ENCODE results near the gene SRC. TPM values are rescaled to one million over a fixed set of nuclear protein-coding genes. Genes with fewer than 3 reads are reported as not detected.
"Not testable (repeated sequence)": the region's sequence is repeated elsewhere in the genome, so short reads cannot be mapped to it uniquely, and the experiment has no call there.

SRC gene
- total RNA-seq, 1 donor from 2014 or later = 6.7 TPM

DNA sequence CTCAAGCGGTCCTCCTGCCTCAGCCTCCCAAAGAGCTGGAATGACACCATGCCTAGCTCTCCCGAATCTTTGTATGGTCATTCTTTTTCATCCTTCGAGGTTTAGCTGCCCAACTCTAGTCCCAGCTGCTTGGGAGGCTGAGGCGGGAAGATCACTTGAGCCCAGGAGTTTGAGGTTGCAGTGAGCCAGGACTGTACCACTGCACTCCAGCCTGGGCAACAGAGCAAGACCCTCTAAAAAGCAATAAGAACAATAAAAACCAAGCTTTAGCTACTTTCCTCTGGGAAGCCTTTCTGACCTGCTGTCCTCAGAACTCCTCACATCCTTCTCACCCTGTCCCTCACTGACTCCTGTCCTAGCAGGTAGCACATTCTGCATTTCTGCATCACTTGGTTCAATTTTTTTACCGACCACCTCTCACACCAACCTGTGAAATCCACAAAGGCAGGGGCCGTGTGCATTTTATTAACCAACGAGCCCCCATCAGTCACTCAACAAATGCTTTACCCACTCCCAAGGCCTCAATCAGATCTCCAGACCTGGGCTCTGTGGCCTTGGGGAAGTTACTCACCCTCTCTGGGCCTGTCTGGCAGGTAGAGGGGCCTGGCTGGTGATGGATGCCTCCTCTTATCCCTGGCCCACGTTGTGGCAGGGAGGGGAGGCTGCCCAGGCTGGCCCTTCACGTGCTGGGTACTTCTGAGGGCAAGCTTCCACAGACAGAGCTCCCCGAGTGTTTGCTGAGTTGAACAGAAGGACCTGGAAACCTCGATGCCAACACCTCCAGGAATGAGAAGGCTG is 14.7 kb upstream of the SRC start:
- ATAC-seq (ENCODE audit: poor library complexity) (no peak), DNase-seq (no peak)
- intact Hi-C loops (cut with DNase I) = no loop called here

DNA sequence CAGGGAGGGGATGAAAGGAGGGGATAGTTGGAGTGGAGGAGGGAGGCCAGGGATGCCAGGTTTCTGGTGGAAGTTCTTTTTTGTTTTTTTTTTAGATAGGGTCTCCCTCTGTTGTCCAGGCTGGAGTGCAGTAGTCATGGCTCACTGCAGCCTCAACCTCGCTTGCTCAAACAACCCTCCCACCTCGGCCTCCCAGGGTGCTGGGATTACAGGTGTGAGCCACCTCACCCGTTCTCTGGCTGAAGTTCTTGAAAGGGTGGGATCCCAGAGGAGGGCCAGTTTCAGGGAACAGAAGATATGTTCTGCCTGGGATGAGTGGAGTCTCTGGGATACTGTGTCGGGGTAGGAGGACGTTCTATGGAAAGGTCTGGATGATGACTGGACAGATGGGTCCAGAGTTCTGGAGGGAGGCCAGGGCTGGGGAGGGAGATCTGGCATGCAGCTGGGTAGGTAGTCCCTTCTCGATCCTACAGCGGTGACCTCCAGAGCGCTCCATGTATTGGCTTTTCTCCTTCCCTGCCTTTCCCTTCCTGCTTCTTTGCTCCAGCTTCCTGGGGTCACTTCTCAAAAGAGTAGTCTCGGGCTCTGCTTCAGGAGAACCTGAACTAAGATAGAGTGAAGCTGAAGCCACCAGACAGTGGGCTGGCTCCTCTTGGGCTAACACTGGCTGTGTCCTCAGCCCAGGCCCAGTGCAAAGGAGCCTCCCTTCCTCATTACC is 12.7 kb upstream of the SRC start:
- intact Hi-C loops (cut with DNase I) = no loop called here
- ATAC-seq (ENCODE audit: poor library complexity) (no peak), DNase-seq (no peak)

DNA sequence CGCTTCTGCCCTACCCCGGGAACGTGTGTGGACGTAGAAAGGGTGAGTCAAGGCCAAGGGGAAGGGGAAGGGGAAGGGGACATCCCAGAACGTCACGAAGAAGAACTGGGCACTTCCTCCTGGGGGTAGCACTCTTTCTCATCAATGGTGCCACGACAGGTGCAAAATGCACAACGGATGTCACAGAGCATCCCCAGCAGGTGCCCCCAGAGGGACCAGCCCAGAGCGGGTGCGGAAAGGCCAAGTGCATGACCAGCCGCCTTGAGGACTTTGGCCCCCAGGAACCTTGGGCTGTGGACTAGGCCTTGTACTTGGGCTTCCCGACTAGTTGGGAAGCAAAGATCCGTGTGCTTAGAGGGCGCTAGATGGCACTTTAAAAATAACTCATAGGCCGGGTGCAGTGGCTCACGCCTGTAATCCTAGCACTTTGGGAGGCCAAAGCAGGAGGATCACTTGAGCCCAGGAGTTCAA is 12.1 kb upstream of the SRC start:
- DNase-seq (no peak), ATAC-seq (ENCODE audit: poor library complexity) (no peak)
- intact Hi-C loops (cut with DNase I) = no loop called here

DNA sequence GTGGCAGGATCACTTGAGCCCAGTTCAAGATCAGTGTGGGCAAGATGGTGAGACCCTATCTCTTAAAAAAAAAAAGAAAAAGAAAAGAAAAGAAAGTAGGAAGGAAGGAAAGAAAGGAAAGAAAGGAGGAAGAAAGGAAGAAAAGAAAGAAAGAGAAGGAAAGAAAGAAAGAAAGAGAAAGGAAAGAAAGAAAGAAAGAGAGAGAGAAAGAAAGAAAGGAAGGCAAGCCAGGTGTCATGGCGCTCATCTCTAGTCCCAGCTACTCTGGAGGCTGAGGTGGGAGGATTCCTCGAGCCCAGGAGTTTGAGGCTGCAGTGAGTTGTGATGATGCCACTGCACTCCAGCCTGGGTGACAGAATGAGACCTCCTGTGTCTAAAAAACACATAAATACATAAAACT is 11.5 kb upstream of the SRC start:
- DNase-seq = no peak
- no peak for ATAC-seq (ENCODE audit: poor library complexity)
- intact Hi-C loops (cut with DNase I) = no loop called here

DNA sequence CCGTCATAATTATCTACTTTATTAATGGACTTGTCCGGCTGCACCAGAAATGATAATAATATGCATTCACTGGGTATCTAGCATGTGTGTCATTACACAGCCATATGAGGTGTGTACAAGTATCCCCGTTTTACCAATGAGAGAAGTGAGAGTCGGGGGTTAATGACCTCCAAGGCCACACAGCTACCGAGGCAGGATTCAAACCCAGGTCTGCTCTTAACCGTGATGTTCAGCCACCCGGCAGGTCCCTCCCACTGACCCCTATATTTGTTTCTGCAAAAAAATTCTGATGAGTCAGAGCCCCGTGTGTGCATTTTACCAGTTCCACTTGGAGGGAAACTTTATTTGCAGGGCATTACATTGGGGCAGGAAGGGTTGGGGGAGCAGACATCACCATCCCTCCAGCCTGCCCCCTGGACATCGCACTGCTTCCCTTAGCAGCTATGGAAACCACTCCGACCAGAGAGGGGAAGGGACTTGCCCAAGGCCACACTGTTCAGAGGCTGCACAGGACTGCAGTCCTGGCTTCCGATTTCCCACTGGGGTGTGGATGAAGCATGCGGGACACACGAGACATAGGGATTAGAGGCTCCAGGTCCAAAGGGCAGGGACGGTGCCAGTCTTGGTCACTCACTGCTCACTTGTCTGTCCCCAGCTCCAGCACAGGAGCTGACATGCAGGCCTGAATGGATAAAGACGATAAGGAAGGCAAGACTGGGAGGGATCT is 10.1 kb upstream of the SRC start:
- intact Hi-C loops (cut with DNase I) = no loop called here
- DNase-seq (no peak), ATAC-seq (ENCODE audit: poor library complexity) (no peak)

DNA sequence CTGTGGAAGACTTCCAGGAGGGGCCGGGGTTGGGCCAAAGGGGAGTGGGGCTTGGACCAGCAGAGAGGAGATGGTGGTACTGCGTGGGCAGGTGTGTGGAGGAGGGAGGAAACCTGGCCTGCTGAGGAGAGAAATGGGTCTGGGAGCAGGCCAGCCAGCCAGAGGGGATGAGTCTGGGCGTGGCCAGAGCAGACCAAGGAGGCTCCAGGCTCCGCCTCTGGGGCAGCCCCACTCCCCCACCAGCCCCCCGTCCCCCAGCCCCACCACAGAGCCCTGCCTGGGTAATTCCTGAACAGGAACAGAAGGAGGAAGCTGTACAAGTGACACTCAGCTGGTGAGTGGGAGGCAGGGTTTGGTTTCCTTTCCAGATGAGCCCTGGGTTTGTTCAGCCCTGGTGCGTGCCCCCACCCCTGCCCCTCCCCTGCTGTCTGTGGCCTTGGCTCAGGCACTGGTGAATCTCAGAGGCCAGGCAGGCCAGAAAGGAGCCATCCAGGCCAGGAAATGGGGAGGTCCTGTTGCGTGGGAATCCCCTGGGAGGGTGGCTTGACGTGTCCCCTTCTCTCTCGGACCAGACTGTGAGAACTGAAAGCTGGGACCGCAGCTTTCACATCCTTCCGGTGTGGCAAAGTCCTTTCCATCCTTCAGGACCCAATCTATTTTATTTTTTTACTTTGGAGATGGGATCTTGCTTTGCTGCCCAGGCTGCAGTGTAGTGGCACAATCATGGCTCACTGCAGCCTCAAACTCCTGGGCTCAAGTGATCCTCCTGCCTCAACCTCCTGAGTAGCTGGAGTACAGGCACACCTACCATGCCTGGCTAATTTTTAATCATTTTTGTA is 9.4 kb upstream of the SRC start:
- intact Hi-C loops (cut with DNase I) = no loop called here
- ATAC-seq (ENCODE audit: poor library complexity) (peak; percentile 70), DNase-seq (peak; percentile 72)

DNA sequence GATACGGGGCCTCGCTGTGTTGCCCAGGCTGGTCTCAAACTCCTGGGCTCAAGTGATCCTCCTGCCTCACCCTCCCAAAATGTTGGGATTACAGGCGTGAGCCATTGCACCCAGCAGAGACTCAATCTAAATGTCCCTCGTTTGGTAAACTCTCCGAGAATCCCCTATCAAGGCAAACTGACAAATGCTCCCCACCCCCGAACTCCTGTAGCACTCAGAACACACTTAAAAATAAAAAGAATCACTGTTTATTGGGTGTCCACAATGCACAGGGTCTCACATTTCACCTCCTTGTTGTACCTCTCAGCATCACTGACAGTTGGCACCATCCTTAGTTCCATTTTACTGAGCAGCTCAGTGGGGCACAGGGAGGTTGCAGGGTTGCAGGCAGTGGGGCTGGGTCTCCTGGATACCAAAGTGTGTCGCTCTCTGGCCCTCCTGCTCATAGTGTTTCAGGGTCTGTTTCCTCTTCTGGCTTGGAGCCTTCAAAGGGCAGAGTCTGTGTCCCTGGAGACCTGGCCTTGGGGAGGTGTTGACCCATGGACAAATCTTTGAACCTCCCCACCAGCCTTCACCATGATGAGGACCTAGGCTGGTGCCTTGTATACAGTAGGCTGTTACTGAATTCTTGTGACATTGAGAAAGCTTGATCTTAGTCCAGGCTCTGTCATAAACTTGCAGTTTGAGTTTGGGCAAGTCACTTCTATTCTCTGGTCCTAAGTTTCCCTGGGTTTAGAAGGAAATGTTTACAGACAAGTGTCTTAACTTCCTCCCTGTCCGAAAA is 8.5 kb upstream of the SRC start:
- intact Hi-C loops (cut with DNase I) = no loop called here
- ATAC-seq (ENCODE audit: poor library complexity) (no peak), DNase-seq (no peak)

DNA sequence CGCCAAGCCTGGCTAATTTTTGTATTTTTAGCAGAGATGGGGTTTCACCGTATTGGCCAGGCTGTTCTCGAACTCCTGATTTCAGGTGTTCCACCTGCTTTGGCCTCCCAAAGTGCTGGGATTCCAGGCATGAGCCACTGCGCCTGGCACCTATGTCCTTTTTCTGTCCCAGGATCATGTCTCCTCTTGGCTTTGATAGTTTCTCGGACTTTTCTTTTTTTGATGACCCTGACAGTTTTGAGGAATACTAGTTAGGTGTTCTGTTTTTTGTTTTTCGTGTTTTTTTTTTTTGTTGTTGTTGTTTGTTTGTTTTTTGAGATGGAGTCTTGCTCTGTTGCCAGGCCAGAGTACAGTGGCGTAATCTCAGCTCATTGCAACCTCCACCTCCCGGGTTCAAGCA is 7.6 kb upstream of the SRC start:
- intact Hi-C loops (cut with DNase I); DNase-seq; ATAC-seq (ENCODE audit: poor library complexity): not testable (repeated sequence)

DNA sequence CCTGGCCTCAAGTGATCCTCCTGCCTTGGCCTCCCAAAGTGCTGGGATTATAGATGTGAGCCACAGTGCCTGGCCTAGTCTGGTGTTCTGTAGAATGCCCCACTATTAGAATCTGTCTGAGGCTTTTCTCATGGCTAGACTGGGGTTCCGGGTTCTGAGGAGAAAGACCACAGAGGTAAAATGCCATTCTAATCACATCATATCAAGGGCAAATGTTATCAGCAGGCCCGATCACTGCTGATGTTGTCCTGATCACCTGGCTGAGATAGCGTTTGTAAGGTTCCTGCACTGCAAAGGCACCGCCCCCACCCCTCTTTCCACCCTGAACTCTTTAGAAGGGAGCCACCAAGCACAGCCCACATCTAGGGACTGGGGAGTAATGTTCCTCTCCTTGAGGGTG is 6.7 kb upstream of the SRC start:
- intact Hi-C loops (cut with DNase I) = no loop called here
- ATAC-seq (ENCODE audit: poor library complexity) (no peak), DNase-seq (no peak)

DNA sequence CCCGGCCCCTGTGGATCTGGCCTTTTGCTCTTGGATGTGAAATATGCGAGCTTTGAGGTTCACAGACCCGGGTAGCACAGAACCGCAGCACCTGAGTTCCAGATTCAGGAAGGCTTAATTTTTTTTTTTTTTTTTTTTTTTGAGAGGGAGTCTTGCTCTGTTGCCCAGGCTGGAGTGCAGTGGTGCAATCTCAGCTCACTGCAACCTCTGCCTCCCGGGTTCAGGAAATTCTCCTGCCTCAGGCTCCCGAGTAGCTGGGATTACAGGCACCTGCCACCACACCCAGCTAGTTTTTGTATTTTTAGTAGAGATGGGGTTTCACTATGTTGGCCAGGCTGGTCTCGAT is 6.2 kb upstream of the SRC start:
- intact Hi-C loops (cut with DNase I); DNase-seq; ATAC-seq (ENCODE audit: poor library complexity): not testable (repeated sequence)

DNA sequence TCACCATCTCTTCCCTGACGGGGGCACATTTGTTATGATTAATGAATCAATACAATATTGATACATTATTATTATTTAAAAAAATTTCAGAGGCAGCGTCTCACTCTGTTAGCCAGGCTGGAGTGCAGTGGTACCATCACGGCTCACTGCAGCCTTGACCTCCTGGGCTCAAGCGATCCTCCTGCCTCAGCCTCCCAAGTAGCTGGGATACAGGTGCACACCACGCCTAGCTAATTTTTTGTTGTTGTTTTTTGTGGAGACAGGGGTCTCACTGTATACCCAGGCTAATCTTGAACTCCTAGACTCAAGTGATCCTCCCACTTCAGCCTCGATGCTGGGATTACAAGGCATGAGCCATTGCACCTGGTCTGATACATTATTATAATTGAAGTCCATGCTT is 4.9 kb upstream of the SRC start:
- no peak for ATAC-seq (ENCODE audit: poor library complexity)
- DNase-seq = no peak

DNA sequence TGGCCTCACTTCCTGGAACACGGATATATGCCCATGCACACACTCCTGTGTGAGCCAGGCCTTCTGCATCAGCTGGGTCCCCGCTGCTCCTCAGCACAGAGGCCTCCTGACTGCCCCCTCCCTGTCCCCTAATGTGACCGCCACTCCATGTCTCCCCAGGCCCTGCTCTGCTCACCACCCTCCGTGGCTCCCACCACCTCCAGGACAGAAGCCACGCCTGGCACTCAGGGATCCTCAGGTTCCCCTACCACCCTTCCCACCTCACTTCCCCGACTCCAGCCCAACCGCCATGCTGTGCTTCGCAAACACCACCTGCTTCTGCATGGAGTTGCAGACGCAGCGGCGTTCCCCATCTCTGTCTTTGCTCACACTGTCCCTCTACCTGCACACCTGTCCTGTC is 4.3 kb upstream of the SRC start:
- ATAC-seq (ENCODE audit: poor library complexity) (no peak), DNase-seq (no peak)
- intact Hi-C loops (cut with DNase I) = no loop called here

More for the DNA sequence above, 4.9 kb upstream of the SRC start:
- intact Hi-C loops (cut with DNase I) = no loop called here

DNA sequence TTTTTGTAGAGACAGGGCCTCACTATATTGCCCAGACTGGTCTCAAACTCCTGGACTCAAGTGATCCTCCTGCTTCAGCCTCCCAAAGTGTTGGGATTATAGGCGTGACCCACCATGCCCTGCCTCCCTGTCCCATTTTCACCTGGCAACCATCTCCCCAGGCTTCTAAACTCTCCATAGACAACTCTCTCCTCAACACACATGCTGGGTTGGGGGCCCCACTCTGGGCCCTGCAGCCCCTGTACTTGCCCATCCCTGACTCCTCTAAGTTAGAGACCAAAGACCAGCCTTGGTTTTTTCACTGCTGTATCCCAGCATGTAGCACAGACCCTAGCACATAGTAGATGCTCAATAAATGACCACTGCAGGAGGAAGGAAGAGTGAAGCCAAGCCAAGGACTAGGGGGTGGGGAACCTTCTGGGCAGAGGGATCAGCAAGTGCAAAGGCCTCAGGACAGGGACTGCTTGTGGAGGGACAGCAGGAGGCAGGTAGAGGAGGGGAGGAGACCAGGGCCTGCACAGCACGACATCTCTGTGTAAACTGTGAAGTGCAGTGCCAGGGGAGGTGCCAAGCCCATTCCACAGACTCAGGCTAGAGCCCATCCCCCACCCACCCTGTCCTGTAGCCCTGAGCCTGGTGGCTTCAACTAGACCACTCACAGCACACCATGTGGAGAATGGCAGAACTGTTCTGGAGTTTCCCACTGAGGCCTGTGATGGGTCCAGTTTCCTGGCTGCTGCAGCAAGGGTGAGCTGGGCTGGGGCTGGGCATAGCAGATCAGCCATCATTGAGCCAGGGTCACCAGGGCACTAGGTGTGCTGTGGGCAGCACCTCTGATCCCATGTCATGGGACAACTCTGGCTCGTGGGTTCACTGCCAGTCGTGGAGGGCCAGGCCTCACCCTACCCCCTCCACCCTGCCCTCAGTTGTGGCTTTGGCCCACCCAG is 3.4 kb upstream of the SRC start:
- no peak for ATAC-seq (ENCODE audit: poor library complexity)
- intact Hi-C loops (cut with DNase I) = no loop called here
- no peak for DNase-seq

DNA sequence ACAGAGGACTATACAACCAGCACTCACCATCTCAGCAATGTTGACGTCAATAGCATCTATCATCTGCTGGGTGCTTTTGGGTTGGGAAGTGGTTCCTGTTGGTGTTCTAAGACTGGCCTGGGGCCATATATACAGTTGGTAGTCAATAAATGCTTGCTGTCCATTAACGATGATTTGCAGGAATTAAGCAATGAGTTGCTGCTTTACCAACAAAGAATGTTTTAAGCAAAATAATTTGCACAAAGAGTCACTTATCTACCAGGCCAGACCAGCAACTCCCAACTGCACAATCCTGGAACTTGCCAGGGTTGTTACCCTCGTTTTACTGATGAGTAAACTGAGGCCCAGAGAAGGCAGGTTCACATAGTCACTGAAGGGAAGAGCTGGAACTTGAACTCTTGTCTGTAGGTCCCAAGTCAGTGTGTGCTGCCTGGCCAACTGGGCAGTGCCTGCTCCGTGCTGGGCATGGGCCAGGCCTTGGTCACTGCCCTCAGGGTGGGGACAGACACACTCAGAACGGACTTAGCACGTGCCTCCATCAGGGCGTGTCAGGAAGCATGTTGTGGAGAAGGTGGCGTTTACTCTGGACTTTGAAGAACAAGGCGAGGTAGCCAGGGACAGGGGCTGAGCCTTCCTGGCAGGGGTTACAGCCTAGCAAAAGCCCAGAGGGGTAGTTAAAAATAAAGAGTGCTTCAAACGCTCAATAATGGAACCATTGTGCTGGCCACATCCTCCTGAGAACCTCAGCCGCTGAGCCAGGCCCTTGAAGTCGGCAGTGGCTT is 2.5 kb upstream of the SRC start:
- intact Hi-C loops (cut with DNase I) = no loop called here
- DNase-seq (no peak), ATAC-seq (ENCODE audit: poor library complexity) (no peak)

DNA sequence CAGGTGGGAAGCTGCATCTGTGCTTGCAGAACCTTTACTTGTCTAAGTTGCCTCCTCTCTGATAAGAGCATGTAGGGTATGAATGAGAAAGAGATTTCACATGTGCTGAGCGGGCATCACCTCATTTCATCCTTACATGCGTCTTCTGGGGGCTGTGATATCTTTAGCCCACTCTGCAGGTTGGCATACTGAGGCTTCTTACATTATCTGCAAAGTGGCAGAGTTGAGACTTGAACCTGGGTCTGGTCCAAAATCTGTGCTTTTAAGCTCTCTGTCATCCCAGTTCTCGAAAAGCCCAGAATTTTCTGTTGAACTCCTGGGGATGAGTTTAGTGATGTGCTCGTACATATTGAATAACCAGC is 2.0 kb upstream of the SRC start:
- DNase-seq = no peak
- ATAC-seq (ENCODE audit: poor library complexity) = no peak
- intact Hi-C loops (cut with DNase I) = no loop called here

DNA sequence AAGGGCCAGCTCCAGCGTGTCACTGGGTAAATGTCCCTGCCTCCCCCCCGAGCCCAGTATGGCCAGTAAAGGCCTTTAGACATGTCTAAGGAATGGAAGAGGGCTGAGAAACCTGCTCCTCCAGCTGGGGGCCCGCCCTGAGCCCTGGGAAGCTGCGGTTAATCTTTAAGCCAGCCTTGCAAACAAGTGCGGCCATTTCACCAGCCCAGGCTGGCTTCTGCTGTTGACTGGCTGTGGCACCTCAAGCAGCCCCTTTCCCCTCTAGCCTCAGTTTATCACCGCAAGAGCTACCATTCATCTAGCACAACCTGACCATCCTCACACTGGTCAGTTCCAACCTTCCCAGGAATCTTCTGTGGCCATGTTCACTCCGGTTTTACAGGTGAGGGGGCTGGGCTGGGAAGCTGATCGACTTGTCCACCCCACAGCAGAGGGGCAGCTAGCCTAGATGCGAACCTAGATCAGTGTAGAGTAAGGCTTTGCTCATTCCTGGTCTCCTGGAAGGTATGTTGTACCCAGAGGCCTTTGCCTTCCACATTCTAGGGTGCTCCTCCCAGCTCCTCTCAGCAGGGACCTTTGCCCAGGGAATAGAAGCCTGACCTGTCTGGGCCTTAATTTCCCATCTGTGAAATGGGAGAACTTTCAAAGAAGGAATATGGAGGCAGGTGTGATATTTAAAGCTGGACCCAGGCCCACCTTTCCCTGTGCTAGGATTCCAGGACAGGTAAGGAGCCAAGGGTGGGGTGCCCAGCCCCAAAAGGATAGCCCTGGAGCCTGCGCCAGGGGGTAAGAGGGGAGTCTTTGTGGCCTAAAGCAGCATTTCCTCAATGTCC is 1.2 kb upstream of the SRC start:
- DNase-seq (no peak), ATAC-seq (ENCODE audit: poor library complexity) (no peak)
- intact Hi-C loops (cut with DNase I) = no loop called here
